NOMO-1 treated with DMSO at 0.1 percent for 48 hours (cell line): ENCODE results near the gene ASCC1.
"Not testable (repeated sequence)": the region's sequence is repeated elsewhere in the genome, so short reads cannot be mapped to it uniquely, and the experiment has no call there.

Experiments used
- DNase-seq: peaks from one replicate; lab custom pipeline; 2025; ENCODE audit not compliant: unreplicated experiment; lab: John Stamatoyannopoulos, UW

Gene ASCC1

DNA sequence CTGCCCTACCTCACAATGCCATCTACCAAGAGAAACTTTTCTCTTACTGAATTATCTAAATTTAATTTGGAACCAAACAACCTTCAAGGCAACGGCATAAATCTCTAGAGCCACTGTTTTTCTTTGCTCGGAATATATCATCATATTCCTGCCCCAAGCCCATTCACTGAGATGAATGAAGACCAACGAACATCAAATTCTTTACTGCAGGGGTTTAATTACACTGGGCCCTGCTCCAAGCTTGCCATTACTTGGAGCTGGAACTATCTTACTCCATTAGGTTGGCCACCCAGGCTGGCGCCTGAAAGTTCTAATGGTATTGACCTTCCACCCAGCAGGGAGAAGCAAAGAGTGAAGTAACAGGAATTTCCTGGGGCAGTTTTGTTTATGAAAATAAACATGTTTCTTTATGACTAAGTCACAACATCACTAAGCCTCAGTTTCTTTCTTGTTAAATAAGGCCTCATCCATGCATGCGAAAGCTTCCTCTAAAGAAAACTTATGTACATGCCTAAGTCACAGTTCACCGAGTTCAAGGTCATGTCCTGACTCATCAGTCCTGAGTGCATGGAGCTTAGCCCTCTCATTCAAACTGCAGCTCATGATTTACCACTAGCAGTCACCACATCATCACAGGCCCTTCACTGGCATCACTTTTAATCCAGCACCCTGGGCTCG, 42.3 kb downstream of the ASCC1 start:
- DNase-seq, result no peak

DNA sequence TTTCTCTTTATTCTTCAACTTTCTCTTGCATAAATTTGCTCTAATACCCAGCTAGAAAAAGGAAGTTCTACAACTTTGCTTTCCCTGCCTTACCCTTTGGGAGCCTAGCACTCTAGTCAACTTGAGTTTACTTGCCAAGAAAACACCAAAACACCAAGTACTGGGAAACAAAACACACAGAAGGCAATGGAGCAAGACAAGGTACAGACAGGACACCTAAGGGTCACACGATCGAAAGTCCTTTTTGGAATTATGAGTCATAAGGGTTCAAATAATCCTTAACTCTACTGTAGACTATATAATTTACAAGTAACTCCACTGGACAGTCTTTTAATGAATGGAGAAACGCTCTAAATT, 42.8 kb downstream of the ASCC1 start:
- DNase-seq, result no peak

DNA sequence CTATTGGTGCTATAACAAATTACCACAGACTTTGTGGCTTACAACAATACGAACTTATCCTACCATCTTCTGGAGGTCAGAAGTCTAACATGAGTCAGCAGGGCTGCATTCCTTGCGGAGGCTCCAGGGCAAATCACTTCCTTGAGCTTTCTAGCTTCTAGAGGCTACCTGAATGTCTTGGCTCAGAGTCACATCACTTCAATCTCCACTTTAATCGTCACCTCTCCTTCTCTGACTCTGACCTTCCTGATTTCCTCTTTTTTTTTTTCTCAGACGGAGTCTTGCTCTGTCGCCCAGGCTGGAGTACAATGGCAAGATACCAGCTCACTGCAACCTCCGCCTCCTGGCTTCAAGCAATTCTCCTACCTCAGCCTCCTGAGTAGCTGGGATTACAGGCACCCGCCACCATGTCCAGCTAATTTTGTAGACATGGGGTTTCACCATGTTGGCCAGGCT, 44.9 kb downstream of the ASCC1 start:
- DNase-seq, result no peak

DNA sequence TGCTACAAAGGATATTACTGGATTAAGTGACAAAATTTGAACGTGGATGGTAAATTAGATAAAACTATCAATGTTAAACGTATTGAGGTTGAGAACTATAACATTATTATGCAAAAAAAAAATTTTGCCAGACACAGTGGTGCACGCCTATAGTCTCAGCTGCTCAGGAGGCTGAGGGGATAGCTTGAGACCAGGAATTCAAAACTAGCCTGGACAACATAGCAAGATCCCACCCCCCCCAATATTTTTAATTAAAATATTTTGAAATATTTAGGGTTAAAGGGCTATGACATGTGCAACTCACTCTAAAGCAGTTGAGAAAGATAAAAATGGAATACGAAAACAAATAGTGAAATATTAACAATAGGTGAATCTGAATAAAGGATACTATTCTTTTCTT, 45.3 kb downstream of the ASCC1 start:
- no peak for DNase-seq

- no peak for DNase-seq
Measured at GRCh38 chr10:72170263-72170662, 45.8 kb downstream of the ASCC1 start.

DNA sequence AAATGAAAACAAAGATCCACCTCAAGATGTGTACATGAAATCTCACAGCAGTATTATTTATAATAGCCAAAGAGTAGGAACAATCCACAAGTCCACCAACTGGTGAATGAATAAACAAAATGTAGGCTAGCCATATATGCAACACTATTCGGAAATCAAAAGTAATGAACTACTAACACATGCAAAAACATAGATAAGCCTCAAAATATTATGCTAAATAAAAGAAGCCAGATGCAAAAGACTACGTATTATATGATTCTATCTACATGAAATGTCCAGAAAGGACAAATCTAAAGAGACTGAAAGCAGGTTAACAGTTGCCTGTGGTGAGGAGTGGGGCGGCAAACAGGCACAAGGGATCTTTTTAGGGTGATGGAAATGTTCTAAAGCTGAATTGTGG, 49.0 kb downstream of the ASCC1 start:
- DNase-seq, result no peak

GRCh38 chr10:72164617-72165016, 51.5 kb downstream of the ASCC1 start:
- DNase-seq, result peak; percentile 64

- DNase-seq, result peak; percentile 70
Measured at GRCh38 chr10:72162978-72163377, 53.1 kb downstream of the ASCC1 start.

GRCh38 chr10:72158176-72158575, 57.9 kb downstream of the ASCC1 start:
- no peak for DNase-seq

DNA sequence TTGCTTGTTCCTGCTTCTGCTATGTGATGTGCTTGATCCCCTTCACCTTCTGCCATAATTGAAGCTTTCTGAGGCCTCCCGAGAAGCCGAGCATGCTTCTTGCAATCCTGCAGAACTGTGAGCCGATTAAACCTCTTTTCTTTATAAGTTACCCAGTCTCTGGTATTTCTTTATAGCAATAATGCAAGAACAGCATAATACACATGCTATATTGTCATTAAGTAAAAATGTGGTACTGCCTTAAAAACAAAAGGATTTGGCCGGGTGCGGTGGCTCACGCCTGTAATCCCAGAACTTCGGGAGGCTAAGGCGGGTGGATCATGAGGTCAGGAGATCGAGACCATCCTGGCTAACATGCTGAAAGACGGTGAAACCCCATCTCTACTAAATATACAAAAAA, 59.9 kb downstream of the ASCC1 start:
- DNase-seq, result no peak

- DNase-seq, result no peak
Measured at GRCh38 chr10:72152286-72152685, 63.8 kb downstream of the ASCC1 start.

GRCh38 chr10:72150746-72151478, 65.2 kb downstream of the ASCC1 start:
- DNase-seq, result not testable (repeated sequence)

- DNase-seq, result not testable (repeated sequence)
Measured at GRCh38 chr10:72147324-72147584, 68.8 kb downstream of the ASCC1 start.

DNA sequence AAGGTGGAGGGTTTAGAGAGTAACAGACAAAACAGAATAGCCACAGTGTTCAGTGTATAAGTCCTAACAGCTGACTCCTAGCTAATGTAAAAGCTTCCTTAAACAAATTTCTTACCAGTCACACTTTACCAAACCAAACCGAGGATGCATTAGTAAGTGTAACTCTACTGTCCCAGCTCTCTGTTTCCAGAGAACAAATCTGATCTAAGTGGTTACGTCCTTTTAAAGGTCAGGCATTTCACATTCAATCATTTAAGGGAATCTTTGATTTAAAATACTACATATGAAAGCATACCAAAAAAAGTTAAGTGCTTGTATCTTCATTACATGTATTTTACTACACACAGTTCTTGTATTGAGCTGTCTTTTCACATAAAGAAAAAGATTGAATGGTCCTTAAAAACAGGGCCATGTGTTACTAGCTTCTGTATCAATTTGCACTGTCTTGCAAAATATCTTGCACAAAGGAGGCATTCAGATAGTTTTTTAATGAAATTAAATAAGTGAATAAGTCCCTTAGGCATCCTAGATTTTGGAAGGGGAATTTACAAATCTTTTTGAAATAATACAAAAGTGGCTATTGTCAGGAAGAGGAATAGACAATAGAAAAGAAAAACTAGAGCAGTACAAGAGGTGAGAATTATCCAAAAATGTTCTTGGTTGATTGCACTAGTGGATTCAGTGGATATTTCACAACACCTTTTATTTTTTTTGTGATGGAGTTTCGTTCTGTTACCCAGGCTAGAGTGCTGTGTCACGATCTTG, 69.3 kb downstream of the ASCC1 start:
- no peak for DNase-seq

GRCh38 chr10:72146071-72146470, 70.0 kb downstream of the ASCC1 start:
- no peak for DNase-seq

GRCh38 chr10:72145657-72146056, 70.4 kb downstream of the ASCC1 start:
- no peak for DNase-seq

DNA sequence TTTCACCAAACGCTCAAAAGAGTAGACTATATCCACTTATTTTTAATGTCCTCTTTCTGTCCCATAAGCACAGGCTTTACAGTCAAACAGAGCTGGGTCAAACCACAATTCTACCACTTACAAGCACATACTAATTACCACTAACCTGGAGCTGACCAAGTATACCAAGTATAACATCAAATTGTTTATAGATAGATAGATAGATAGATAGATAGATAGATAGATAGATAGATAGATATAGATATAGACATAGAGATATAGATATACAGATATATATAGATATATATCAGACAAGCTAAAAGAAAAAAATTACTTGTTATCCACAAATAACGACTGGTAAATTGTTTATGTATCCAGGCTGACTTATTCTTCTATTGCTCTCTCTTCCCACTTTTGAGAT, 75.2 kb downstream of the ASCC1 start:
- no peak for DNase-seq

DNA sequence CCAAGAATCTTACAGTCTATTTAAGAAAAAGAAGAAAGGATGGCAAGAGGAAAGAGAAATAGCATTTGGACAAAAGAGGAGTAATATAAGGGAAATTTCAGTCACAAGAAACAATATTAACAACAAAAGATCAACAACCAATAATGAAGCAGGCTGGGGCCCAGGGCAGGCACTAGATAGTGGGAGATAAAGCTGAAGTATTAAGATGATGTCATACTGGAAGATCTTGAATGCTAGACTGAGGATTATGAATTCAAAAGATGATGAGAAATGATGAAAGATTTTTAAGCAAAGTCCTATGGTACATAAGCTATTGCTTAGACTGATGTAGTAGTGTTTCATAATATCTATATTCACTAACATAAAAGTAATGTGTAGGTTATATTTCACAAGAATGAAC, 75.9 kb downstream of the ASCC1 start:
- no peak for DNase-seq

GRCh38 chr10:72137583-72137982, 78.5 kb downstream of the ASCC1 start:
- DNase-seq, result no peak

- DNase-seq, result not testable (repeated sequence)
Measured at GRCh38 chr10:72136225-72136624, 79.9 kb downstream of the ASCC1 start.

DNA sequence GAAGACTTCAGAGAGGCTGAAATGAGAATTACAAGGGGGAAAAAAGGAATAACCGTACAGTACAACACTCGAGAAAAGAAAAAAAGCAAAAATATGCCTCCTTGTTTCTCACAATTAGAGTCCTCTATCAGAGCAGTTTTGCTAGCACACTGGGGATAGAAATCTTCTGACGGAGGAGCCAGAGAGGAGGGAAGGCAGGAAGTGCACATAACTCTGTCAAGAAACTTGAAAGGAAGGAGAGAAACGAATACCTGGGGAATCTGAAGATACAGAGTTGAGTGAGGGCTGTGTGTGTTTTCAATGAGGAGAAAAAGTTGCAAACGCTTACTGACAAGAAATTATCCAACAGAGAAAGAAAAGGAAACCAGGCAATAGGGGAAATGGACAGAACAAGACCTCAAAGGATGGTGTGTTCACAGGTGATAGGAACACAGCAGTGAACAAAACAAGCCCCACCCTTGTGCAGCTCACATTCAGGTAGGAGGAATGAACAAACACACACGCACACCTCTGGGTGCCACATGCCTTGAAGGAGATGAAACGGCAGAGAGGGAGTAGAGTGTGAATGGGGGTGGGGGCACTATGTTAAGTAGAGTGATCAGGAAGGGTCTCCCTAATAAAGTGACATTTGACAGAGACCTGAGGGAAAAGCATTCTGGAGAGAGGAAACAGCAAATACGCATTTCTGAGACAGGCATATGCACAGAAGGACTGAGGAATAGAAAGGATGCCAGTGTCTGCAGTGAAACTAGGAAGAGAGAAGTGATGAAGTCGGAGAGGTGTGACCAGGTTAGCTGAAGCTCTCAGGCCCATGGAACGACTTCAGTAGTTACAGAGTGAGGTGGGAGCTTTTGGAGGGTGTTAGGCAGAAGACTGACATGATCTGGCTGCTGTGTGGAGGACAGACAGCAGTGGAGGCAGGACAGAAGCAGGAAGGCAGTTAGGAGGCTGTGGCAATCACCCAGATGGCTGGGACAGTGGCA, 81.0 kb downstream of the ASCC1 start:
- DNase-seq, result no peak
